Non-pigmented ciliary epithelial cell (primary cell): ENCODE measurements around the gene EGFL8.
"Not testable (repeated sequence)": the region's sequence is repeated elsewhere in the genome, so short reads cannot be mapped to it uniquely, and the experiment has no call there.

ENCODE experiments used
- DNase-seq: peaks from one replicate; pipeline ENCODE4 v3.0.0-alpha.2; 2010; ENCODE audit warnings: low read depth

Gene EGFL8

GRCh38 chr6:32164295-32164694, at the start of gene EGFL8:
Gene EGFL8 (plus strand): TSS chr6:32164595. CDS start chr6:32166166, 1,571 bp downstream.
- DNase-seq = no peak

GRCh38 chr6:32114796-32115195, 49.6 kb upstream of the EGFL8 start:
- no peak for DNase-seq

- DNase-seq = no peak
Observed at GRCh38 chr6:32115623-32116022, 48.8 kb upstream of the EGFL8 start.

DNA sequence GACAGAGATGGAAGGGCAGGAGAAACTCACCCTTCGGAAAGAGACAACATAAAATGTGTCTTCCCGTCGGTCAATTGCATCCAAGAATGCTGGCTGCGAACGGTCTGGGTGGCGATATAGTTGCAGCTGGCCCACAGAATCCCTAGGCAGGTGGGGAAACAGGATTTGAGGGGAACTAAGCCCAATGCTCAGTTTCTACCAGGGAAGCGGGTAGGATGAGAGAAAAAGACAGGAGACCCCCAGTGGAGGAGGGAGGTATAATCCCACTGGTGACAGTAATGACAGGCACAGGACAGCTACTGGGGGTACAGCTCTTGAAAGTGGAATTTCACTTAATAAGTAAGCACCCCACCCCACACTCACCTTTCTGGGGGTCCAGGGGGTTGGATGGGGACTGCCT, 47.7 kb upstream of the EGFL8 start:
- DNase-seq = no peak

- no peak for DNase-seq
Observed at GRCh38 chr6:32117461-32117860, 46.9 kb upstream of the EGFL8 start.

- peak; percentile 44 for DNase-seq
Observed at GRCh38 chr6:32118782-32119628, 45.4 kb upstream of the EGFL8 start.

GRCh38 chr6:32120573-32121059, 43.8 kb upstream of the EGFL8 start:
- no peak for DNase-seq

DNA sequence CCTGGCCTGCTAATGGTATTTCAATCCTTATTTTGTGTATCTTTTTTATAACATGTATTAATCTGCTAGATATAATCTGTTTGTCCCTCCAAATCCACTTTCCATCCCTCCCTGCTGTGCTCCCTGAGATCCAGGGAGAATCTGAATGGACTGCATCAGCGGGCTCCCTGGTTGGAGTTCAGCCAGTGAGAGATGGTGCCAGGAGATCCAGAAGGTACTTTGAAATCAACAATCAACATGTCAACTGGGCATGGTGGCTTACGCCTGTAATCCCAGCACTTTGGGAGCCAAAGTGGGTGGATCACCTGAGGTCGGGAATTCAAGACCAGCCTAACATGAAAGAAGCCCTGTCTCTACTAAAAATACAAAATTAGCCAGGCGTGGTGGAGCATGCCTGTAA, 40.7 kb upstream of the EGFL8 start:
- no peak for DNase-seq

GRCh38 chr6:32126880-32127279, 37.5 kb upstream of the EGFL8 start:
- DNase-seq = no peak

DNA sequence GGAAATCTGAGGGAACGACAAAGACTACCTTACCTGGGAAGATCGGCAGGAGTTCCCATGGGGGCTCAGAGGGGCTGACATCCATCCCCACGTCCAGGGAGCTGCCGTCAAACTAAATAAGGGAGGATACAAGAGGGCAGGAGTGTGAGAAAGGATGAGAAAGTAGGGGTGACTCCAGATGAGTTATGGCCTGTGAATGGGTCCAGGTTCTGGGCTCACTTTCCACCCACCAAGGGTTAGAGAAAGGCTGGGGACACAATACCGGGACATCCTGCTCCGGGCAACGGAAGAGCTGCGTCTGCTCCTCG, 37.0 kb upstream of the EGFL8 start:
- no peak for DNase-seq

- peak; percentile 99 for DNase-seq
Observed at GRCh38 chr6:32127717-32128592, 36.4 kb upstream of the EGFL8 start, which contains the start of gene ATF6B. Gene ATF6B (minus strand): TSS chr6:32128246. CDS start chr6:32128207, 39 bp downstream.

- DNase-seq = no peak
Observed at GRCh38 chr6:32128751-32129296, 35.6 kb upstream of the EGFL8 start.

DNA sequence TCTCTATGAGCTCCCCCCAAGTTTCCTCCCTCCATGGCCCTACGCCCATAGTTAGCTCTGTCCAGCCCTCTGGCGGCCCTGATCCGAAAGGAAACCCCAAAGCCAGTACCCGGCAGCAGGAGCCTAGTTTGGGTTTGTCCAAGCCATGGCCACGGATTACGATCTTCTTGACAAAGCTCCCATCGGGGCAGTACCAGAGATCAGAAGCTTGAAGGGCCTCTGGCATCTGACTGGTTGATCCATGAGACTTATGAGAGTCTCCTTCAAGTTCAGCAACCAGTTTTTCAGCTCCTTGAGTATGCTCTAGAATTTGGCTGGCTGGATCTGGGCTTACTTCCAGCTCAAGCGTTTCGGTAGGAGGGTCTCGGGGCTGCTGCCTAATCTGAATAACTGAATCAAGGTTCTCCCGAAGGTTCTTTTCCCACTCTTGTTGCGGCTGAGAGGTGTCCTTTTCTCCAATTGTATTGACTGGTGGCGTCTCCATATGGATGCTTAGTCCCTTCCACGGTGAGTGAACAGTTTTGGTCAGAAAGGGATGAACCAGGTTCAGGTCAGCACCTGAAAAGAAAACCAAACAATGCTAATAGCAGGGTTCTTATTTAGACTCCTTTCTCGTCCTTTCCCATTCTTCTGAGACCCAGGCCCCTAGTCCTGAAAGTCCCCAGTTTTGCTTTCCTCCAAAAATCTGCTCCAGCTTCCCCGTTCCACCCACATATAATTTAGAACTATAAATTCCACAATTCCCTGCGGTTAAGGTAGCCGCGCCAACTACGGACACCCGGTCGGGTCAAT, 34.9 kb upstream of the EGFL8 start:
- no peak for DNase-seq

- no peak for DNase-seq
Observed at GRCh38 chr6:32131439-32131948, 32.9 kb upstream of the EGFL8 start.

GRCh38 chr6:32132110-32132509, 32.3 kb upstream of the EGFL8 start:
- DNase-seq = no peak

DNA sequence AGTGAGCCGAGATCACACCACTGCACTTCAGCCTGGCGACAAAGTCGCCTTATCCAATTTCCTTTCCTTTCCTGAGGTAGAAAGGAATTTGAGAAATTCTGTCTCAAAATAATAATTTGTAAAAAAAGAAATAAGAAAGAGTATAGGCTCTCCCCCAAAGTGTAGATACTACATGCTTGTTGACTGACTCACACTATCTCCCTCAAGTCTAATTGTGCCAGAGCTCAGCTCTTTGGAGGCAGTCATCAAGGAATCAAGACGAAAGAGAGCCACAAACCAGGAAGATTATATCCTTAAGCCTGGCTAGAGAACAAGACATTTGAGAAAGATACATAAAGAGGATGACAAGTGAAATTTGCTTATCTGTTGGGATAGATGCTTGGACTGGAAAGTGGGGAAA, 30.6 kb upstream of the EGFL8 start:
- DNase-seq = no peak

GRCh38 chr6:32137454-32137853, 26.9 kb upstream of the EGFL8 start:
- DNase-seq = no peak

GRCh38 chr6:32139590-32139989, 24.8 kb upstream of the EGFL8 start:
- no peak for DNase-seq

DNA sequence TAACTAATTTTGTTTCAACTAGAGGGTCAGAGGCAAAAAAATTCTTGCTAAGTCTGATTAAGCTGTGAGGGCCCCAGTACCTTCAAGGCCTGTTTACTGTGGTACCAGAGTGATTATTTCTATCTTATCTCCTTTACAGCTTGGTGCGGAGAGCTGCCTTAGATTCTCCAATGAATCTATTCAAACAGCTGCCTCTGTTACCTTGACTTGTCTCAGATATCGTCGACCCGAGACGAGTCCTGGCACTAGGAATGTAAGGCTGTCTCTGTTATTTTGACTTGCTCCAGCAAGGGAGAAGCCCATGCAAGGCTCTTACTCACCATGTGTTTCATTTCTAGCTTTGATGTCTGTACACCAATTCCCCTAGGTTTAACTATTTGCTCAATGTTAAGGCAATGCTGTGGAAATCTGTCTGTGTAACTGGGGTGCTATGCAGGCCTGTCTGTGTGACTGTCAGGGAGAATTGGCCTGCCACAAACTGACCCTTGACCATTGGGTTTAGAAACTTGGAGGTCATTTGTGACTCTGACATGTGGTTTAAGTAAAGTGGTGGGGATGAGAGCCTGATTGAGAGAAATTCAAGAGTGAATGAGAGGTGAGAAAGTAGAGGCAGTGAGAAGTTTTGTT, 23.9 kb upstream of the EGFL8 start:
- no peak for DNase-seq

GRCh38 chr6:32144238-32144637, 20.2 kb upstream of the EGFL8 start:
- DNase-seq = not testable (repeated sequence)

GRCh38 chr6:32146287-32146686, 18.1 kb upstream of the EGFL8 start:
- no peak for DNase-seq
